B cell (primary cell): ENCODE data around the gene ZNF462. TPM values are rescaled to one million over a fixed set of nuclear protein-coding genes. Genes with fewer than 3 reads are reported as not detected.

Experiments used
- ATAC-seq: fragments of 200-7000 bp; cut with Tn5 transposase; one replicate; pipeline ENCODE4 v1.10.0; 2021; ENCODE audit warnings: low read depth, mild to moderate bottlenecking, moderate number of reproducible peaks, moderate library complexity
- CTCF ChIA-PET: fragments of 350-600 bp; sonication (Branson Sonifier 250); formaldehyde crosslinking; loops from one replicate; lab custom pipeline; 2021; ENCODE audit warnings: antibody characterized with exemption, inconsistent platforms; lab: Charles Lee
- POLR2A ChIA-PET: fragments of 350-600 bp; sonication (Branson Sonifier 250); formaldehyde crosslinking; loops from one replicate; lab custom pipeline; 2021; ENCODE audit warnings: antibody characterized with exemption; lab: Charles Lee
- DNase-seq: peaks from one replicate; pipeline ENCODE4 v3.0.0; 2013
- H2AFZ ChIP-seq: 2 replicates; pipeline ENCODE4 v1.6.1; 2012; ENCODE audit warnings: mild to moderate bottlenecking, low read depth, low read length; ENCODE audit not compliant: insufficient read depth, poor library complexity, severe bottlenecking
- H3K27ac ChIP-seq, 2 donors: 1 replicate in 1 of 2; 2 replicates in 1 of 2; pipeline ENCODE4 v1.5.1; 2012 to 2013; ENCODE audit warnings: low read length in 2 of 2, mild to moderate bottlenecking in 2 of 2, moderate library complexity in 1 of 2
- H3K27me3 ChIP-seq, 4 experiments: fragments of 200-600 bp in 1 of 4; sonication (generic) in 1 of 4; replicated peaks in 1 of 4; 1 replicate in 2 of 4; 2 replicates in 2 of 4; pipeline versions ENCODE4 v1.6.1 to v1.7.0; 2013 to 2016; ENCODE audit warnings: low read length in 3 of 4, mild to moderate bottlenecking in 2 of 4, mixed read lengths in 1 of 4, moderate library complexity in 1 of 4; ENCODE audit not compliant: insufficient read depth in 4 of 4, control insufficient read depth in 3 of 4; ENCODE audit errors: control extremely low read depth in 1 of 4
- H3K36me3 ChIP-seq, 2 experiments: replicated peaks in 1 of 2; 1 replicate in 1 of 2; 2 replicates in 1 of 2; pipeline versions ENCODE4 v1.6.1 to v1.7.1; 2013; ENCODE audit warnings: low read length in 1 of 2; ENCODE audit not compliant: insufficient read depth in 2 of 2, control insufficient read depth in 1 of 2; ENCODE audit errors: control extremely low read depth in 1 of 2, extremely low read depth in 1 of 2
- H3K4me1 ChIP-seq, 2 donors: fragments of 200-600 bp in 1 of 2; sonication (generic) in 1 of 2; 1 replicate in 1 of 2; 2 replicates in 1 of 2; pipeline versions ENCODE4 v1.5.1 to v1.6.1; 2013 to 2017; ENCODE audit warnings: low read length in 2 of 2; ENCODE audit not compliant: control insufficient read depth in 2 of 2, insufficient read depth in 2 of 2
- H3K4me2 ChIP-seq: replicated peaks from 2 replicates; pipeline ENCODE3; 2012; ENCODE audit warnings: mild to moderate bottlenecking, low read depth, low read length; ENCODE audit not compliant: poor library complexity, severe bottlenecking
- H3K4me3 ChIP-seq, 5 experiments: fragments of 200-600 bp in 1 of 5; sonication (generic) in 1 of 5; 1 replicate in 3 of 5; 2 replicates in 2 of 5; pipeline versions ENCODE4 v1.5.1 to v1.7.0; 2011 to 2016; ENCODE audit warnings: low read length in 4 of 5, mild to moderate bottlenecking in 4 of 5, low read depth in 2 of 5, control low read depth in 1 of 5, moderate library complexity in 1 of 5; ENCODE audit not compliant: insufficient read depth in 1 of 5; ENCODE audit errors: control extremely low read depth in 1 of 5, extremely low read depth in 1 of 5
- H3K79me2 ChIP-seq: fragments of 200-600 bp; sonication (generic); one replicate; pipeline ENCODE4 v1.6.0; 2016; ENCODE audit warnings: low read length; ENCODE audit not compliant: control insufficient read depth, insufficient read depth
- H3K9ac ChIP-seq: fragments of 200-600 bp; sonication (generic); 2 replicates; pipeline ENCODE4 v1.6.1; 2017; ENCODE audit warnings: mild to moderate bottlenecking, low read length, moderate library complexity
- H3K9me3 ChIP-seq, 3 donors: one replicate each; pipeline versions ENCODE4 v1.6.1 to v1.7.1; 2013; ENCODE audit warnings: low read length in 2 of 3; ENCODE audit not compliant: control insufficient read depth in 2 of 3, insufficient read depth in 1 of 3; ENCODE audit errors: control extremely low read depth in 1 of 3
- H4K20me1 ChIP-seq: 2 replicates; pipeline ENCODE4 v1.6.0; 2012; ENCODE audit warnings: mild to moderate bottlenecking, low read length; ENCODE audit not compliant: insufficient read depth, control insufficient read depth, poor library complexity, severe bottlenecking
- H3K27ac Mint-ChIP-seq: one replicate; pipeline ENCODE4 v1.8.0; 2021; ENCODE audit warnings: mixed read lengths
- H3K27me3 Mint-ChIP-seq: one replicate; pipeline ENCODE4 v1.8.0; 2021; ENCODE audit warnings: mixed read lengths
- H3K4me1 Mint-ChIP-seq: one replicate; pipeline ENCODE4 v1.8.0; 2021; ENCODE audit warnings: mixed read lengths
- H3K4me3 Mint-ChIP-seq: one replicate; pipeline ENCODE4 v1.8.0; 2021; ENCODE audit warnings: mixed read lengths
- H3K9me3 Mint-ChIP-seq: one replicate; pipeline ENCODE4 v1.8.0; 2022; ENCODE audit warnings: mixed read lengths; ENCODE audit not compliant: insufficient read depth
- CTCF ChIP-seq: fragments of 200-600 bp; IDR thresholded peaks from one replicate; pipeline ENCODE4 v1.8.0; 2022; ENCODE audit warnings: antibody characterized with exemption, mild to moderate bottlenecking
- EZH2 ChIP-seq: IDR thresholded peaks from 2 replicates; pipeline ENCODE4 v1.6.1; 2012; ENCODE audit warnings: borderline replicate concordance, low read depth, mild to moderate bottlenecking, moderate library complexity, low read length; ENCODE audit not compliant: insufficient read depth, poor library complexity, severe bottlenecking
- WGBS: methylation state at CpG from one replicate; pipeline ENCODE4 v1.1.5; 2013; ENCODE audit warnings: missing lambda C conversion rate; ENCODE audit not compliant: insufficient coverage; 5-methylcytosine and 5-hydroxymethylcytosine counted together
- intact Hi-C: fragments of 100-400 bp; cut with micrococcal nuclease; formaldehyde crosslinking; loops from one replicate; pipeline ENCODE4 v1.10.0; 2022
- polyA plus RNA-seq: library from polyadenylated mRNA; depleted of rRNA; stranded (reverse); fragments of >200 nt; gene quantifications from 2 replicates; pipeline ENCODE4 v1.2.3, GENCODE V29; 2012
- total RNA-seq, 2 donors: library from RNA; stranded (reverse); fragments of 120-200 nt in 1 of 2; gene quantifications; 1 replicate in 1 of 2; 2 replicates in 1 of 2; pipeline versions ENCODE4 v1.2.3 to v1.2.4, GENCODE V29; 2013 to 2022

The ZNF462 gene
- total and polyA plus RNA-seq, 2 donors (not counting 1 experiment from before 2014, with no cell fraction given), result not detected

GRCh38 chr9:106867286-106867685, 4.3 kb downstream of the ZNF462 start:
- Histone ChIP-seq H3K27me3 (peaks cover 0 to 25% (median 13%) of the 10 kb centered on the region in 4 experiments), H3K4me2 (no peak overlapping the region)
- intact Hi-C loops, result no loop called here

GRCh38 chr9:106868087-106868486, 5.1 kb downstream of the ZNF462 start:
- Histone ChIP-seq H4K20me1 (no peaks in the 10 kb centered on the region), H3K4me3 (no peak overlapping the region), H3K4me2 (no peak overlapping the region), H3K79me2 (no peaks in the 10 kb centered on the region), H3K27me3 (peaks cover 0 to 17% (median 8%) of the 10 kb centered on the region in 4 experiments), H3K27ac (no peak overlapping the region), H3K36me3 (no peaks in the 10 kb centered on the region), H3K9me3 (peaks cover 0 to 7% (median 0%) of the 10 kb centered on the region in 3 donors), H3K9ac (no peak overlapping the region), H3K4me1 (peaks cover 9 to 13% of the 10 kb centered on the region in 2 donors), H2AFZ (no peak overlapping the region)
- DNase-seq (no peak), ATAC-seq (no peak)
- Mint-ChIP-seq H3K4me1 (peaks cover 9% of the 10 kb centered on the region), H3K4me3 (no peak overlapping the region), H3K27ac (no peak overlapping the region), H3K9me3 (no peaks in the 10 kb centered on the region), H3K27me3 (peaks cover 33% of the 10 kb centered on the region)
- intact Hi-C loops, result no loop called here
- CTCF ChIA-PET, result no interaction called here
- TF ChIP-seq CTCF (no peak), EZH2 (no peak)
- no CpG with 5 or more reads among the region's 1 CpG for WGBS
- POLR2A ChIA-PET, result no interaction called here

More at GRCh38 chr9:106867286-106867685, 4.3 kb downstream of the ZNF462 start:
- no peak overlapping the region for H3K4me3 Mint-ChIP-seq
- DNase-seq (no peak), ATAC-seq (no peak)
- Histone ChIP-seq H3K4me3 (no peak overlapping the region), H3K27ac (no peak overlapping the region), H4K20me1 (no peaks in the 10 kb centered on the region), H3K36me3 (no peaks in the 10 kb centered on the region), H3K9ac (no peak overlapping the region), H3K79me2 (no peaks in the 10 kb centered on the region), H3K9me3 (peaks cover 0 to 7% (median 0%) of the 10 kb centered on the region in 3 donors), H2AFZ (no peak overlapping the region), H3K4me1 (peaks cover 17 to 20% of the 10 kb centered on the region in 2 donors)
- peaks cover 17% of the 10 kb centered on the region for H3K4me1 Mint-ChIP-seq
- peaks cover 39% of the 10 kb centered on the region for H3K27me3 Mint-ChIP-seq
- WGBS, result no CpG with 5 or more reads among the region's 4 CpGs
- no peak overlapping the region for H3K27ac Mint-ChIP-seq
- H3K9me3 Mint-ChIP-seq, result no peaks in the 10 kb centered on the region
- POLR2A ChIA-PET, result no interaction called here
- CTCF ChIA-PET, result no interaction called here
- TF ChIP-seq CTCF (no peak), EZH2 (no peak)
